Chondrocyte (in vitro differentiated cells): ENCODE results near the gene KCNMB4. TPM values are rescaled to one million over a fixed set of nuclear protein-coding genes. Genes with fewer than 3 reads are reported as not detected.

Experiments
- DNase-seq: peaks from one replicate; pipeline ENCODE4 v3.0.0; 2021; ENCODE audit warnings: mixed read lengths, low spot score
- H3K27ac Mint-ChIP-seq: one replicate; pipeline ENCODE4 v1.8.0; 2021; ENCODE audit warnings: mild to moderate bottlenecking, moderate library complexity, mixed read lengths; ENCODE audit not compliant: unreplicated experiment
- H3K27me3 Mint-ChIP-seq: 2 replicates; pipeline ENCODE4 v1.8.0; 2021; ENCODE audit warnings: low read depth, mixed read lengths
- H3K36me3 Mint-ChIP-seq: 2 replicates; pipeline ENCODE4 v1.8.0; 2021; ENCODE audit warnings: low read depth, mixed read lengths
- H3K4me1 Mint-ChIP-seq: 2 replicates; pipeline ENCODE4 v1.8.0; 2021; ENCODE audit warnings: low read depth, mild to moderate bottlenecking, mixed read lengths
- H3K4me3 Mint-ChIP-seq: one replicate; pipeline ENCODE4 v1.8.0; 2021; ENCODE audit warnings: mild to moderate bottlenecking, moderate library complexity, mixed read lengths; ENCODE audit not compliant: unreplicated experiment
- H3K9me3 Mint-ChIP-seq: 2 replicates; pipeline ENCODE4 v1.8.0; 2021; ENCODE audit warnings: low read depth, mixed read lengths
- CTCF ChIP-seq: fragments of 200-600 bp; sonication (generic); IDR thresholded peaks from 2 replicates; pipeline ENCODE4 v1.5.0; 2021; ENCODE audit warnings: antibody characterized with exemption, mild to moderate bottlenecking, moderate library complexity
- total RNA-seq: library from RNA; stranded (reverse); gene quantifications from 3 replicates; pipeline ENCODE4 v1.2.1, GENCODE V29; 2021

KCNMB4 gene
- total RNA-seq, 1 donor from 2014 or later: 3.3 TPM

GRCh38 chr12:70329728-70330127, 36.4 kb upstream of the KCNMB4 start:
- Mint-ChIP-seq H3K4me3 (no peak overlapping the region), H3K27me3 (no peaks in the 10 kb centered on the region), H3K27ac (no peak overlapping the region), H3K36me3 (peaks cover 6% of the 10 kb centered on the region), H3K4me1 (no peaks in the 10 kb centered on the region), H3K9me3 (no peaks in the 10 kb centered on the region)
- TF ChIP-seq CTCF: no peak
- DNase-seq: no peak

GRCh38 chr12:70330158-70330557, 35.9 kb upstream of the KCNMB4 start:
- DNase-seq: no peak
- TF ChIP-seq CTCF: no peak
- Mint-ChIP-seq H3K4me1 (no peaks in the 10 kb centered on the region), H3K36me3 (peaks cover 7% of the 10 kb centered on the region), H3K27me3 (no peaks in the 10 kb centered on the region), H3K27ac (no peak overlapping the region), H3K9me3 (no peaks in the 10 kb centered on the region), H3K4me3 (no peak overlapping the region)

GRCh38 chr12:70332236-70332635, 33.9 kb upstream of the KCNMB4 start:
- Mint-ChIP-seq H3K27me3 (no peaks in the 10 kb centered on the region), H3K27ac (no peak overlapping the region)

GRCh38 chr12:70334742-70335141, 31.3 kb upstream of the KCNMB4 start:
- Mint-ChIP-seq H3K4me1 (peaks cover 3% of the 10 kb centered on the region), H3K36me3 (peaks cover 15% of the 10 kb centered on the region), H3K4me3 (no peak overlapping the region), H3K27ac (no peak overlapping the region), H3K9me3 (no peaks in the 10 kb centered on the region), H3K27me3 (no peaks in the 10 kb centered on the region)
- no peak for TF ChIP-seq CTCF
- DNase-seq: no peak

More at GRCh38 chr12:70332236-70332635, 33.9 kb upstream of the KCNMB4 start:
- Mint-ChIP-seq H3K4me3 (no peak overlapping the region), H3K9me3 (no peaks in the 10 kb centered on the region), H3K36me3 (peaks cover 5% of the 10 kb centered on the region), H3K4me1 (no peaks in the 10 kb centered on the region)
- TF ChIP-seq CTCF: no peak
- DNase-seq: no peak

GRCh38 chr12:70338531-70338930, 27.6 kb upstream of the KCNMB4 start:
- TF ChIP-seq CTCF: no peak
- H3K27ac Mint-ChIP-seq: no peak overlapping the region
- peaks cover 3% of the 10 kb centered on the region for H3K4me1 Mint-ChIP-seq
- no peaks in the 10 kb centered on the region for H3K27me3 Mint-ChIP-seq
- peaks cover 32% of the 10 kb centered on the region for H3K36me3 Mint-ChIP-seq
- no peaks in the 10 kb centered on the region for H3K9me3 Mint-ChIP-seq
- no peak overlapping the region for H3K4me3 Mint-ChIP-seq
- no peak for DNase-seq
